HG02973 (cell line): ENCODE measurements around the gene WSCD2.

Experiments
- ATAC-seq: cut with Tn5 transposase; IDR thresholded peaks from one replicate; pipeline ENCODE4 v1.9.1; 2021; ENCODE audit warnings: moderate library complexity; ENCODE audit not compliant: unreplicated experiment

WSCD2 gene

DNA sequence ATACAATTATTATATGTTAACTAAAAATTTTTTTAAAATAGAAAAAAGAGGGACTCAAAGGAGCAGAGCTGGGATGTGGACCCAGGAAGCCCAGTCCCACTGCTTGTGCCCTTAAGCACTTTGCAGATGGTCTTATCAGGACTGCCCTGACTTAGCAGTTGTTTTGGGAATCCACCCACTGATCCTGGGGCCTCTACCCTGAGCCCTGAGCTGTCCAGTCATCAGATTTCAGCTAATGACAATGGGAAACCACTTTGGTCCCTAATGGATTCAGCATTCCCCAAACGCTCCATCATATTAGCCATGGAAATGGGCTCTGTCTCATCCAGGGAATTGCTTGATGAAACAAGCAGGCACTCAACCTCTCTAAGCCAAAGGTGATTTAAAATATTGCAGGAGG, 22.5 kb upstream of the WSCD2 start:
- ATAC-seq, result no peak

DNA sequence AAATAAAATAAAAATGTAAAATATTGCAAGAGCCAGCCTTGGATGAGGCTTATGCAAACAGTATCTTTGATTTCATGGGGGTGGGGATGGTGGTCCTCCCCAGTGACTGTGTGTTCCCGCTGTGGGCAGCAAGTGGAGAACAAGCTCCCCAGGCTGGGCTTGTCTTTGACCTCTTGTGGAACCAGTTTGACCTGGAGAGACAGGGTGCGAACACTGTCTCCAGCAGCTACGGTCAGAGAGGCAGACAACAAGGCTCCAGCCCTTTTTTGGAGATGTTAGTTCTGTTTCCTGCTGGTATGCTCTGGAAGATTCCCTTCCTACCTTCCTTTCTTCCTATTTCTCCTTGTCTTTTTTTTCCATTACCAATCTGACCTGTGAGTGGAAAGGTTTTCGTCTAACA, 21.8 kb upstream of the WSCD2 start:
- no peak for ATAC-seq

DNA sequence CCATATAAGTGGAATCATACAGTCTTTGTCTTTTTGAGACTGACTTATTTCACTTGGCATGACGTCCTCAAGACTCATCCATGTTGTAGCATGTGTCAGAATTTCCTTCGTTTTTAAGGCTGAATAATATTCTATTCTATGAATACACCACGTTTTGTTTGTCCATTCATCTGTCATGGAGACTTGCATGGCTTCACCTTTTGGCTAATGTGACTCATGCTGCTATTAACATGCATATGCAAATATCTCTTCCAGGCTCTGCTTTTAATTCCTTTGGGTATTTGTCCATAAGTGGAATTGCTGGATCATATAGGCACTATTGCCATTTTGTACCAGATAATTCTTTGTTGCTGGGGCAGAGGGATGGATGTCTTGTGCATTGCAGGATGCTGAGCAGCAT, 19.6 kb upstream of the WSCD2 start:
- no peak for ATAC-seq

DNA sequence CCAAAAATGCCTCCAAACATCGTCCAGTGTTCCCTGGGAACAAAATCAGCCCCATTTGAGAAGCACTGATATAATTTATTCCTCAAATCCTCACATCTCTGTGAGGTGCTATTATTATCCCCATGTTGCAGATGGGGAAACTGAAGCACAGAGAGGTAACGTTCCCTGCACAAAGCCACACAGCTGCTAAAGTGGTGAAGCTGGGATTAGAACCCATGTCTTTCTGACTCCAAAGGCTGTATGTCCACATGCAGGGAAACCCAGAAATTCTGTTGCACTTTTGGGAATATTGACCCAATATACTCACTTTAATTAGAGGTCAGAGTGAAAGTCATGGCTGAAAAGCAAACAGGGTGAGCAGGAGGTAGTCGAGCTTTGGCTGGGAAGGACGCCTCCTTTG, 19.1 kb upstream of the WSCD2 start:
- no peak for ATAC-seq

DNA sequence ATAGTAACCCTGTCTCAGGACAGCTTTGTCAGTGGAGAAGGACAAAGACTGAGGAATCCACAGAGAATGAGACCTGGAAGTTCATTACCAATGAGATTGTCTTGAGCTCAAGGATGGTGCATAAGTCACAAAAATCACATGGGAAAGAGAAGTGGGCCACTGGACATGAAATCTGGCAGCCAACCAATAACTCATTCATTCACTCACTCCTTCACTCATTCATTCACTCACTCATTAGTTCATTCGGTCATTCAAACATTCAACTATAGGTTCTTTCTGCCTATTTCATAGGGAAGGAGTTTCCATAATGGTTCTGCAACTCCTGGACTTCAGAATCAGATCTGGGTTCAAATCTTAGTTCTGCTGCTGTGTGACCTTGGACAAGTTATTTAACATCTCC, 18.2 kb upstream of the WSCD2 start:
- no peak for ATAC-seq

DNA sequence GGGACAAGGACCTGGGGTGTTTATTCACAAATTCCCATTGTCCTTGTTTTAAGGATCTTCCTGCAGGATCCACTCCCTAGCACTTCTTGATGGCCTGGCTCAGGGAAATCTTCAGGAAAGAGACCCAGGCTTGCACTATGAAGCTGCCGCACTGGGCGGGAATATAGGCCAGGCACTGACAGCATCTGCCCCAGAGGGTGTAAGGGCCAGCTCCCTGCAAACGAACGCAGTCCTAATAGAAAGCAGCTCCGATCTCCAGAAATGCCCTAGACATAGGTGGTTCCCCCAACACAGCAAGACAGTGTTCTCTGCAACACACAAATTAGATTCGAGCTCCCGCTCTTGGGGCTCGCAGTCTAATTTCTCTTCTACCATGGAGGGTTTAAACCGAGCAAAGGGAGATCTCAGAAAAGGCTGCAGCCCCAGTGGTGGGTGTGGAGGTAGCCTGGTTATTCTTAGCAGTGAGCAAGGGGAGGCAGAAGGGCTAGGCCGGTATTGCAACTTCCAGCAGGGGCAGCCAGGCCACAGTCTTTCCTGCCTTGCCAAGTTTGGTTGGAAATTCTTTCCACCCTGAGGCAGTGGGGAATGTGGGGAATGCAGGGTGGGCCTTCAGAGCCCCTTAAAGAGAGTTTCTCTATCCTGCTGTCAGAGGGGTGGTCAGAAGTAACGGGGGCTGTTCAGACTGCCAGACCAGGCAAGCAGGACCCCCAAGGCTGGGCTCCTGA, 16.1 kb upstream of the WSCD2 start:
- no peak for ATAC-seq

DNA sequence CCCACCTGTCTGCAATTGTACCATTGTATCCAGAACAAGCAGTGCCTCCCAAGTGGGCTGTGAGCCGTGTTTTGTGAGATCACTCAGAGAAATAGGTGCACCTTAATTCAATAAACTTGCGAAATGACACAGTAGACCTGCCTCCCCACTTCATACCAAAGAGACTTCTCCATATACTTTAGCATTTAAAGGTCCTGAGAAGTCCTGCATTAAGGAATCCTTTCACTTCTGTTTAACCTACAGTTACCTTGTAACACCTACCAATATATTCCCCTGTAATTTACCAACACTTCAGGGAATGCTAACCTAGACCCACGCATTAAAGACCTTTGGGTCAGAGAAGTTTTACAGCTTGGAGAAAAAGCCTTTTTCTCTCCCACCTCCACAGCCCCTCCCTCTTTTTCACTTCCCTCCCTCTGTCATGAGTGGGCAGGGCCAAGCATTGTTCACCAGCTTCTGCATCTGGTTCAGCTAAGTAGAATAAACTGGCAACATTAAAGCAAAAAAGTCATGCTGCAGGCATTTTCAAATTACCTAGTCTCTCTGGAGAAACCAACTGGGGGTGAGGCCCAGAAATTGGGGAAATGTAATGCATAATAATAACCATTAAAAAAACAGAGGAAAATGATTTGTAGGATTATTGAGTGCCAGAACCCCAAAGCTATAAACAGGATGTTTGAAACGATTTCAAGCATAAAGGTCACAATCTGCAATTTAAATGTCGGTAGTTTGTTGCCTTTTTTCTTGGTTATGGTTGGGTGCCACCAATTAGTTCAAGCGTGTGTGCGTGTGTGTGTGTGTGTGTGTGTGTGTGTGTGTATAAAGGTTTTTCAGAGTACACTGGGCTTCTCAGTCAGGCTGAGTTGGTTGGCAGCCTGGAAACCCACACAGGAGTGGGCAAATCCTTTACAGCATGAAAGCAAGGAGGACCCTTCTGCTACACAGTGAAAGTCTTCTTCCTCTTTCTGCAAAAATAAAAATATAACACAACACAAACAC, 13.7 kb upstream of the WSCD2 start:
- no peak for ATAC-seq

DNA sequence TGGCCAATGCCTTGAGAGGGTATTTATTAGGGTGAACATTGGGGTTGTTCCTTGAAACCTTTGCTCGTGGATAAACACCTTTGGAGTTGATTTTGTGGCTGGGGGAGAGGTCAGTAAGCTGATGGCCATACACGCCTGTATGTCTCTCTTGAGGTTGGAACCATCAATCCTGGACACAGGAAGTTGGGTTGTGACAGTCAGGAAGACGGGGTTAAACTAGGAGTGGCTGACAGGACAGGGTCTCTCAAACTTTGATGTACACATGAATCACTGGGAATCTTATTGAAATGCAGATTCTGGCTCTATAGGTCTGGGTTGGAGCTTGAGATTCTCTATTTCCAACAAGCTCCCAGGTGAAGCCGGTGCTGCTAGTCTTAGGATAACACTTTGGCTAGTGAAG, 12.8 kb upstream of the WSCD2 start:
- ATAC-seq, result no peak

DNA sequence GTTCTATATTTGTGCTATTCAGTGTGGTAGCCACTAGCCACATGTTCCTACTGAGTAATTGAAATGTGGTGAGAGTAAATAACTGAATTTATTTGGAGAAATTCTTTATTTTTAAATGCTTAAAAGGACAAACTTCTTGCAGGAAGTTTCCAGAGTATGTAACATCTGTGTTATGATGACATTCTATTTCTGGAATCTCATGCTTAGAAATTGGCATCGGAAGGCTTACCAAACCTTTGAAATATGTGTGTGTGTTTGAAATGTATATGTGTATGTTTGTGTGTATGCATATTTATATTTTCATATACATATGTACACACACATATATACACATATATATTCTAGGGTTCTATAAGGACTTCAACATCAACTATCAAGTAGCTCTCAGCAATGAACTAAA, 12.4 kb upstream of the WSCD2 start:
- ATAC-seq, result no peak

DNA sequence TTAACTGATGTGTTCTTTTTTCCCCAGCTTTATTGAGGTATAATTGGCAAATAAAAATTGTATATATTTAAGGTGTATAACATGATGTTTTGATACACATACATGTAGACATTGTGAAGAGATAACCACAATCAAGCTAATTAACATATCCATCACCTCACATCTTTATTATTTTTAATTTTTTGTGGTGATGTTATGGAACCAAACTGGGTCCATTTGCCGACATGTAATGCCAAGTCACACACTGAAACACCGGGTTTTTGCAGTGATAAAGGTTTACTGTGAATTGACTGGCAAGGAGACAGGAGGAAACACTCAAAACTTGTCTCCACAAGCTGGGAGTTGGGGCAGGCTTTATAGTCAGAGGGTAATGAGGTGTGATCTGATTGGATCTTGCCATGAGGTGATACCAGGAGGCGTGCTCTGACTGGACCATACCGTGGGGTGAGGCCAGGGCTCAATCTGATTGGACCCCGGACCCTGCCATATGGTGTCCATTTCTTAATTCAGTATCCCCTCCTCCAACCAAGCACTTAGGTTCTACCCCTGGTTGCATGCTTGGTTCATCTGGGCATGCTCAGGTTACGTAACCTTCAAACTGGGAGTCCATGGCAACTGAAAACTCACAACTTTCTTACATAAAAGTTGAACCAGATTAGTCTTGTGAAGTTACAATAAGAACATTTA, 11.8 kb upstream of the WSCD2 start:
- ATAC-seq, result no peak

DNA sequence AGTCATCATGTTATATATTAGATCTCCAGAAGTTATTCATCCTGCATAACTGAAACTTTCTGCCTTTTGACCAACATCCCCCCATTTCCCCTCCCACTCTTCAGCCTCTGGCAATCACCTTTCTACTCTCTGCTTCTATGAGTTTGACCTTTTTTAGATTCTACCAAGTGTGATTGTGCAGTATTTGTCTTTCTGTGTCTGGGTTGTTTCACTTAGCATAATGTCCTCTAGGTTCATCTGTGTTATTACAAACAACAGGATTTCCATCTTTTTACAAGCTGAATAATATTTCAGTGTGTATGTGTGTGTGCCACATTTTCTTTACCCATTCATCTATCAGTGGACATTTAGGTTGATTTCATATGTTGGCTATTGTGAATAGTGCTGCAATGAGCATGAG, 11.2 kb upstream of the WSCD2 start:
- no peak for ATAC-seq

DNA sequence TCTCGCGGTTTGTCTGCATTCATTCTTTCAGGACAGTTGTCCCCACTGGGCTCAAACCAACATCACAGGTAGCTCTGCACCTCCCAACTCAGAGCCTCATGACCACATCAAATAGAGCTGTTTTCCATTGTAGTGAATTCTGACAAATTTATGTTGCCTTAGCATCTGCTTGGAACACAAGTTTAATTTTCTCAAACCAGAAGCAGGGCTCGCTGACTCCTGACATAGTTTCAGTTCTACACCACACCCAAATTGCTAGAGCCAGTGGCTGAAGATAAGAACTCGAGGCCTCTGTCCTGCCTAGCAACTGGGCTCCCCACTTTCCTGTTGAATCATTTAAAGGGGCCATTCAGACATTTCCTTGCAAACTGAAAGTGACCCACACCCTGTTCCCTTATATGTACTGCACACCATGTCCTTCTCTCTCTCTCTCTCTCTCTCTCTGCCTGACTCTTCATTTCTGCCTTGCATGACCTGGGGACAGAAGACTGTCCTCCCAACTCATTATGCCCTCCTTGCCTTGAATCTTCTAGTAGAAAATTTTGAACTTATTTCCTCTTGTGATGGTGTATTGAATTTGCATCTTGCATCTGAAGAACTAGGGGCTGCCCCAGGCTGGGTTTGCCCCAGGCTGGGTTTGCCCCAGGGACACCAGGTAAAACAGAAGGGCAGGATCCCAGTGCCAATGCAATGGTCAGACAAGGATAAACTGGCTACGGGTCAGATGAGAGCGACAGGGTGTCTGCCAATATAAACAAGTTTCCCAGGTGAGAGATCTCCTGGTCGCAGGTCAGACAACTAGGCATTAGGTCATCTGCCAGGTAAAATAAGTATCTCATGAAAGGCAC, 9.7 kb upstream of the WSCD2 start:
- ATAC-seq, result no peak

DNA sequence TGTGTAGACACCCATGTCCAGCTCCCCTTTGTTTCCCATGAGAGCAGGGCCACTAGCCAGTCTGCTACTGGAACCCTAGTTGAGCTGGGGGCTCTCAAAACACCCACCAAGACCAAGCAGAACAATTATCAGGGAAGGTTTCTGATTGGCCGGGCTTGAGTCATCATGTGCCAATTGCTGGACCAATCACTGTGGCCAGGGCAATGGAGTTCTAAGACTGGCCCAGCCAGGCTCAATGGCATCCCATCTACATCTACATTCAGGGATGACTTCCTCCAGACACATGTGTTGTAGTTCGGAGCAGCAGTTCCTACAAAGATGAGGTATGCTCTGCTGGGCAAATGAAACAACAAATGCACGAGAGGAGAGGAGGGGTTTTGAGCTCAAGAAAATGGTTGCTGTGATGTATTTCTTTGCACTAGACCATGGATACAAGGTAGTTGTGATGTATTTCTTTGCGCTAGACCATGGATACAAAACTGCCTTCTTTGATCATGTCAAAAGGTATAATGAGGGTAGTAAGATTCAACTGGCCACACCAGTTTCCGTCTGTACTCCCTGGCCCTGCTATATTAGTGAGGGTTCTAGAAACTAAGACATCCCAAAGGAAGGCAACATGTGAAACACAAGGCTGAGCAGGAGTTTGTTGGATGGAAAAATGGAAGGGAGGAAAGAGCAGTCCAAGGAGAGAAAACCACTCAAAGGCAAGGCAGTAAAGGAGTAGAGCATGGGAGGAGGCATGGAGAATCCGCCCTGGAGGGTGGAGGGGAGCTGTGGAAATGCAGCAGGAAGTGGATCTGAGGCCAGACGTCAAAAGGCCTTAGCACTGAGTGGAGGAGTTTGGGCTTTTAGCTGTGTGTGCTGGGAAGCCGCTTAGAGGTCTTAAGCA, 8.9 kb upstream of the WSCD2 start:
- no peak for ATAC-seq

DNA sequence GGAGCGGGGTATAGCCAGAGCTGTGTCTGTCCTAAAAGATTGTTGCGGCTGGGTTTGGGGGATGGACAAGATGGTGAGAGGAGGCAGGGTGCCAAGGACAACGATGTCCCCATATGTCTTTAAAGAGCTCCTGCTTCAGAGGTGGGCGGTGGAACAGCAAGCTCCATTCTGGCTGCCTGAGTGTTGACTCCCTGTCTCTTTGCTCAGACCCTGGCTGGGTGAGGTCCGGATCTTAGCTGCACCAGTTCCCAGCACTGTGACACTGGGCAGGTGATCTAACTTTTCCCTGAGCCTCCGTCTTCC, 8.3 kb upstream of the WSCD2 start:
- no peak for ATAC-seq

DNA sequence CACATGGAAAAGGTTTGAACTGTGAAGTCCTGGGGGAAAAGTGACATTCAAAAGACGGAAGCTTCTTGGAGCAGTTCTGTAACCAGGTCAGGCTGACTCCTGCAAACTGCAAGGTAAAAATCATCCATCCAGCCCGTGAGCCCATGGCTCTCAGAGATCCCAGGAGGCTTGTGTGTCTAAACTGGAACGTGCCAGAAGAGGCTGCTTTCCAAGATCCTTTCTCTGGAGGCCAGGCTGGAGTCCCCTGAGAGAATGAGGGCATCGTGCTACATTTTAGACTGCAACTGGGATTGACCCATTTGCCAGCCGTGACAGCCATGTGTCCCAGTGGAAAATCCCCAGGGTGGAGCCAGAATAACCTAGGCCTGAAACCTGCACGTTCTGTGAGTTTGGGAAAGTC, 7.8 kb upstream of the WSCD2 start:
- no peak for ATAC-seq

DNA sequence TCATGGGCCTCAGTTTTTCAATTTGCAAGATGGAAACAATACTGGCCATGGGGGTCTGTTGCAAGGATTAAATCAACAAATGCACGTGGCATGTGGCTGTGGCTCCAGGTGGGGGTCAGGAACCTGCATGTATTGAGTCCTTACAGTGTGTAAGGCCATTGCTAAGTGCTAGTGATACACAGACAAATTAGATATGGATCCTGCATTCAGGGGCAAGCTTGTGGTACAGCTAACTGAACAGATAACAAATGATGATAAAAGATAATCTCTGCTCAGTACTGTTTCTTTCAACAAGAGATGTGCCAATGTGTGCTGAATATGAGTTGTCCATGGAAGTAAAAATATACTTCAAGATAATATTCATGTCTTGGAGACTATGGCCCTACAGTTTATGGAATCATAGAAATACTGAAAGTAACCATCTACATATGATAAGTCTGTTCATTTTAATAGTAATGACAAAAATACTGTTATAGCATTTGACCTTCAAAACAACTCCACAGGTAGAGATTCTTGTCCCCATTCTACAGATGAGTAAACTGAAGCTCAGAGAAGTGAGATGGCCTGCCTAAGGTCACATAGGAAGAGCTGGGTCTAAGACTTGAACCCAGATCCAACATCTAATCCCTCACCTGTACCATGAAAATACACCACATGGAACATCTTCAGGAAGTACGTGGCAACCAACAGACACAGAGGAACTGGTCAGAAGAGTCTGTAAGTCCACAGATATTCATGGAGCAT, 7.2 kb upstream of the WSCD2 start:
- ATAC-seq, result no peak

DNA sequence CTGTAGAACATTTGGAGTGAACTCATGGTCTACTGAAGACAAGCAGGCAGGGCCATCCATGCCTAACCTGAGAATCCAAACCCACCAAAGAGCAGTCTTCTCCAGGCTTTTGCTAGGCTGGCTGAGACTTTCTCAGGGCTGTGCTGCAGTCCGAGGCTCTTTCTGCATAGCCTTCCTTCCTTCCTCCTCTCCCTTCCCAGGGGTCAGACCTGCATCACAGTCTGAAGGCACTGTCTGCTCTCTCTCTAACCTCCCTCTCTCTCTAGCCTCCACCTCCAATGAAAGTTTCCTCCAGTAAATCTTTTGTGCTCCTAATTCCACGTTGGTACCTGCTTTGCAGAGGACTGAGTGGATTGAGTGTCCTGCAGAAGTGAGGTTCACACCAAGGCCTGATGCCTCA, 6.4 kb upstream of the WSCD2 start:
- ATAC-seq, result no peak

DNA sequence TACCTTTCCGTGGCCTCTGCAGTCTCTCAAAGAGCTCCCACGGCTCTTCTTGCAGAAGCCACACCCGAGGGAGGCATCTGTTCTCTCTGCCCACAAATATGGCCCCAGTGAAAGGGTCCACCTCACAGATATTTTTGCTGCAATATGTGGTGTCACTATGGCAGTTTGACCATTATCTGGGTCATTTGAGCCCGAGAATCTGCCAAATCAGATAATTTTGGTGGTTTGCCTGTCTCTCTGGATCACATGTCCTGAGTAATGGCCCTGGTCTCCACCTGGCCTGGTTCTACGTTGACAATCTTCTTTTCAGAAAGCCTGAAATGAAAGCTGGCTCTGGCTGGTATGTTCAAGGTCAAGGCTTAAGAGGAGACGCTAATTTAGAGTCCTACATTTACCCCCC, 5.7 kb upstream of the WSCD2 start:
- no peak for ATAC-seq

DNA sequence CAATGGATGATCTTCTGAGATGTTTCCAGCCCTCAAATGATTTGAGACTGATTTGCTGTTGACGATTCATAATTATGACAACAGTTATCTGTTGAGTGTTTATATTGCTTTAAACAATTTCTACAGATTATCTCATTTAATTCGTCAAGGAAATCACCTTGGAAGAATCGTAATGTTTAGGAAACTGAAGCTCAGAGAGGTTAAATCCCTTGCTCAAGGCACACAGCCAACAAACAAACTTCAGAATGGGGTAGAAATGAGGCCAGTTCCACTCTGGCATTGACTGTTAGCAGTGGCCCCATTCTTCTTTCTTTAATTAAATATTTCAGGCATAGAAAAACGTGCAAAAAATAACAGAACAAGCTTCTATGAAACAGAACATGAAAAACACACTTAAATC, 4.0 kb upstream of the WSCD2 start:
- ATAC-seq, result no peak
